IMR-90 (cell line): Measurements from ENCODE around the gene ILF3. TPM values are rescaled to one million over a fixed set of nuclear protein-coding genes. Genes with fewer than 3 reads are reported as not detected.

Experiments used
- ATAC-seq: fragments of 200-7000 bp; cut with Tn5 transposase; 2 replicates; pipeline ENCODE4 v1.9.1; 2020; ENCODE audit warnings: low read depth, mild to moderate bottlenecking, moderate library complexity
- BruUV-seq: library from RNA; stranded (reverse); fragments of 400-500 nt; replicated peaks from 2 replicates; lab custom pipeline; 2021; lab: Mats Ljungman, UMichigan
- CTCF ChIA-PET: fragments of 300-600 bp; formaldehyde crosslinking; extraction: SDS; loops from one replicate; lab custom pipeline; 2021; ENCODE audit warnings: antibody characterized with exemption; lab: Yijun Ruan, JAX
- POLR2A ChIA-PET: fragments of 300-600 bp; sonication (Branson Sonifier 250); formaldehyde crosslinking; loops from one replicate; lab custom pipeline; 2022; ENCODE audit warnings: antibody characterized with exemption; ENCODE audit not compliant: unreplicated experiment; lab: Charles Lee
- DNase-seq: peaks from one replicate; pipeline ENCODE4 v3.0.0; 2013
- H2AFZ ChIP-seq: replicated peaks from 2 replicates; pipeline ENCODE3; 2013; ENCODE audit warnings: low read length, mild to moderate bottlenecking; ENCODE audit not compliant: poor library complexity
- H2AK5ac ChIP-seq: 2 replicates; pipeline ENCODE4 v1.6.1; 2013; ENCODE audit warnings: low read depth, low read length, inconsistent platforms
- H2AK9ac ChIP-seq: replicated peaks from 2 replicates; pipeline ENCODE3; 2013; ENCODE audit warnings: mild to moderate bottlenecking, low read depth, low read length, moderate library complexity; ENCODE audit not compliant: poor library complexity
- H2BK120ac ChIP-seq: 2 replicates; pipeline ENCODE4 v1.6.1; 2013; ENCODE audit warnings: low read depth, low read length, inconsistent platforms
- H2BK15ac ChIP-seq: 3 replicates; pipeline ENCODE4 v1.6.1; 2013; ENCODE audit warnings: low read depth, low read length, inconsistent platforms
- H2BK20ac ChIP-seq: 2 replicates; pipeline ENCODE4 v1.6.1; 2013; ENCODE audit warnings: low read depth, mild to moderate bottlenecking, inconsistent platforms, low read length, moderate library complexity
- H2BK5ac ChIP-seq: 2 replicates; pipeline ENCODE4 v1.6.1; 2013; ENCODE audit warnings: mild to moderate bottlenecking, low read depth, low read length, inconsistent platforms; ENCODE audit not compliant: poor library complexity, severe bottlenecking
- H3K14ac ChIP-seq: replicated peaks from 2 replicates; pipeline ENCODE4 v1.6.1; 2013; ENCODE audit warnings: low read depth, low read length, inconsistent platforms
- H3K18ac ChIP-seq: 2 replicates; pipeline ENCODE4 v1.6.1; 2013; ENCODE audit warnings: low read depth, low read length, control low read depth
- H3K23ac ChIP-seq: 2 replicates; pipeline ENCODE4 v1.6.1; 2013; ENCODE audit warnings: low read depth, low read length, inconsistent platforms
- H3K27ac ChIP-seq: 2 replicates; pipeline ENCODE4 v1.5.1; 2013; ENCODE audit warnings: mild to moderate bottlenecking, control low read depth, low read length; ENCODE audit not compliant: insufficient read depth
- H3K27me3 ChIP-seq: 2 replicates; pipeline ENCODE4 v1.6.1; 2013; ENCODE audit warnings: low read length; ENCODE audit not compliant: control insufficient read depth, insufficient read depth
- H3K36me3 ChIP-seq: 2 replicates; pipeline ENCODE4 v1.6.1; 2013; ENCODE audit warnings: low read length, mixed read lengths; ENCODE audit not compliant: control insufficient read depth, insufficient read depth
- H3K4ac ChIP-seq: 2 replicates; pipeline ENCODE4 v1.6.1; 2013; ENCODE audit warnings: low read depth, low read length, inconsistent platforms
- H3K4me1 ChIP-seq: 2 replicates; pipeline ENCODE4 v1.6.1; 2013; ENCODE audit warnings: low read length, mixed read lengths; ENCODE audit not compliant: control insufficient read depth, insufficient read depth
- H3K4me2 ChIP-seq: 2 replicates; pipeline ENCODE4 v1.6.1; 2013; ENCODE audit warnings: low read depth, mild to moderate bottlenecking, control low read depth, low read length, moderate library complexity
- H3K4me3 ChIP-seq: 2 replicates; pipeline ENCODE4 v1.5.1; 2013; ENCODE audit warnings: low read depth, mild to moderate bottlenecking, control low read depth, low read length, moderate library complexity; ENCODE audit not compliant: insufficient read depth
- H3K56ac ChIP-seq: 2 replicates; pipeline ENCODE4 v1.6.1; 2013; ENCODE audit warnings: low read length, inconsistent platforms; ENCODE audit not compliant: insufficient read depth; ENCODE audit errors: extremely low read depth
- H3K79me1 ChIP-seq, 2 experiments: 2 replicates each; pipeline ENCODE4 v1.6.1; 2013; ENCODE audit warnings: low read length in 2 of 2, inconsistent platforms in 1 of 2, low read depth in 1 of 2
- H3K9ac ChIP-seq: 2 replicates; pipeline ENCODE4 v1.6.1; 2013; ENCODE audit warnings: low read depth, low read length, control low read depth
- H3K9me1 ChIP-seq: 2 replicates; pipeline ENCODE4 v1.6.1; 2013; ENCODE audit warnings: low read length, inconsistent platforms; ENCODE audit not compliant: insufficient read depth
- H3K9me3 ChIP-seq: 2 replicates; pipeline ENCODE4 v1.6.1; 2013; ENCODE audit warnings: low read length; ENCODE audit not compliant: control insufficient read depth, insufficient read depth
- H4K20me1 ChIP-seq: 2 replicates; pipeline ENCODE4 v1.6.1; 2013; ENCODE audit warnings: low read length, inconsistent platforms; ENCODE audit not compliant: insufficient read depth
- H4K5ac ChIP-seq: 2 replicates; pipeline ENCODE4 v1.6.1; 2013; ENCODE audit warnings: mild to moderate bottlenecking, low read depth, low read length, control low read depth
- H4K8ac ChIP-seq, 2 experiments: 2 replicates each; pipeline ENCODE4 v1.6.1; 2013; ENCODE audit warnings: low read depth in 2 of 2, low read length in 2 of 2, control low read depth in 1 of 2, inconsistent platforms in 1 of 2
- H4K91ac ChIP-seq: 2 replicates; pipeline ENCODE4 v1.6.1; 2013; ENCODE audit warnings: low read depth, low read length, inconsistent platforms; ENCODE audit not compliant: insufficient read depth
- BHLHE40 ChIP-seq: fragments of 150-350 bp; IDR thresholded peaks from 2 replicates; pipeline ENCODE4 v1.6.1; 2016; ENCODE audit warnings: mild to moderate bottlenecking, low read depth, low read length
- CEBPB ChIP-seq: IDR thresholded peaks from 2 replicates; pipeline ENCODE4 v1.6.1; 2012; ENCODE audit warnings: low read depth, low read length, improper control_type of control experiment
- CHD1 ChIP-seq: IDR thresholded peaks from 2 replicates; pipeline ENCODE4 v1.6.1; 2012; ENCODE audit warnings: low read depth, low read length, improper control_type of control experiment
- CTCF ChIP-seq: conservative IDR thresholded peaks from 2 replicates; pipeline ENCODE4 v1.5.1; 2012; ENCODE audit warnings: mild to moderate bottlenecking, low read depth, low read length, improper control_type of control experiment
- ELK1 ChIP-seq: fragments of 150-350 bp; IDR thresholded peaks from 2 replicates; pipeline ENCODE4 v1.6.1; 2016; ENCODE audit warnings: low read depth, mild to moderate bottlenecking, low read length, moderate library complexity, borderline replicate concordance
- FOS ChIP-seq: fragments of 150-350 bp; IDR thresholded peaks from 2 replicates; pipeline ENCODE4 v1.6.1; 2016; ENCODE audit warnings: low read depth, low read length
- MAFK ChIP-seq: IDR thresholded peaks from 2 replicates; pipeline ENCODE4 v1.6.1; 2012; ENCODE audit warnings: low read depth, low read length, improper control_type of control experiment
- MAZ ChIP-seq: IDR thresholded peaks from 2 replicates; pipeline ENCODE4 v1.6.1; 2012; ENCODE audit warnings: low read depth, mild to moderate bottlenecking, low read length, improper control_type of control experiment, moderate library complexity, borderline replicate concordance
- MXI1 ChIP-seq: IDR thresholded peaks from 2 replicates; pipeline ENCODE4 v1.6.1; 2012; ENCODE audit warnings: low read depth, mild to moderate bottlenecking, low read length, moderate library complexity, borderline replicate concordance
- NFE2L2 ChIP-seq: fragments of 150-350 bp; IDR thresholded peaks from 2 replicates; pipeline ENCODE4 v1.6.1; 2016; ENCODE audit warnings: low read depth, mild to moderate bottlenecking, low read length
- POLR2A ChIP-seq: IDR thresholded peaks from 2 replicates; pipeline ENCODE4 v1.6.1; 2012; ENCODE audit warnings: mild to moderate bottlenecking, low read depth, low read length
- RAD21 ChIP-seq: IDR thresholded peaks from 2 replicates; pipeline ENCODE4 v1.6.1; 2012; ENCODE audit warnings: low read length, improper control_type of control experiment
- RCOR1 ChIP-seq: IDR thresholded peaks from 2 replicates; pipeline ENCODE4 v1.6.1; 2012; ENCODE audit warnings: mild to moderate bottlenecking, low read length, improper control_type of control experiment; ENCODE audit not compliant: insufficient replicate concordance
- RFX5 ChIP-seq: IDR thresholded peaks from 2 replicates; pipeline ENCODE4 v1.8.0; 2012; ENCODE audit warnings: low read depth, mild to moderate bottlenecking, low read length, moderate library complexity
- SMC3 ChIP-seq: fragments of 150-350 bp; IDR thresholded peaks from 2 replicates; pipeline ENCODE4 v1.6.1; 2016; ENCODE audit warnings: low read depth, mild to moderate bottlenecking, antibody characterized with exemption, low read length, moderate library complexity
- USF2 ChIP-seq: fragments of 150-350 bp; IDR thresholded peaks from 2 replicates; pipeline ENCODE4 v1.6.1; 2017; ENCODE audit warnings: mild to moderate bottlenecking, antibody characterized with exemption, low read length, low read depth
- WGBS, 2 experiments: methylation state at CpG; one replicate each; pipeline versions ENCODE4 v1.1.5 to v1.1.7; 2013; ENCODE audit warnings: missing lambda C conversion rate in 2 of 2; ENCODE audit not compliant: insufficient read length in 1 of 2; ENCODE audit errors: extremely low coverage in 2 of 2; 5-methylcytosine and 5-hydroxymethylcytosine counted together
- dilution Hi-C: fragments of 300-500 bp; cut with HindIII; formaldehyde crosslinking; loops from one replicate; pipeline ENCODE4 v1.14.3; 2018; ENCODE audit warnings: low sequenced_read_pairs; ENCODE audit not compliant: unreplicated experiment
- in situ Hi-C: fragments of 300-500 bp; cut with MboI; formaldehyde crosslinking; loops from 3 replicates; pipeline ENCODE4 v1.14.3; 2019; ENCODE audit warnings: low sequenced_read_pairs, inconsistent platforms, mixed read lengths
- intact Hi-C: fragments of 100-400 bp; cut with micrococcal nuclease; formaldehyde crosslinking; loops from 2 replicates; pipeline ENCODE4 v1.10.0; 2022
- polyA plus RNA-seq, 3 experiments: library from polyadenylated mRNA; depleted of rRNA; stranded (reverse); fragments of >200 nt; gene quantifications; 2 replicates each; pipeline ENCODE4 v1.2.3, GENCODE V29; 2012; ENCODE audit warnings: low replicate concordance in 1 of 3
- total RNA-seq: library from RNA; depleted of rRNA; stranded (reverse); fragments of >200 nt; gene quantifications from 2 replicates; pipeline ENCODE4 v1.2.3, GENCODE V29; 2012

Gene ILF3
- total and polyA plus RNA-seq, 2 of the 4 experiments (the other 2 are of a cell fraction): 120 to 166 TPM

GRCh38 chr19:10634963-10635362 lies 19.2 kb upstream of the ILF3 start:
- no TSS peak for BruUV-seq
- Histone ChIP-seq H2BK20ac (no peak overlapping the region), H3K79me1 (no peaks in the 10 kb centered on the region; a peak in 2 of 4 replicates), H4K91ac (no peak overlapping the region), H3K27me3 (no peaks in the 10 kb centered on the region), H3K23ac (no peak overlapping the region), H3K9me3 (no peaks in the 10 kb centered on the region), H2AFZ (no peak overlapping the region), H3K4me1 (no peaks in the 10 kb centered on the region), H2AK5ac (no peak overlapping the region), H2BK15ac (no peak overlapping the region), H4K20me1 (peaks cover 4% of the 10 kb centered on the region; the same call in 1 of the 2 replicates), H2BK120ac (no peak overlapping the region), H3K18ac (no peak overlapping the region), H3K4ac (no peak overlapping the region), H4K5ac (no peak overlapping the region), H3K9me1 (peaks cover 7% of the 10 kb centered on the region; the same call in 1 of the 2 replicates), H3K36me3 (peaks cover 53% of the 10 kb centered on the region), H4K8ac (no peak overlapping the region), H3K4me3 (no peak overlapping the region), H2BK5ac (no peak overlapping the region), H3K56ac (no peak overlapping the region), H3K14ac (no peak overlapping the region), H2AK9ac (no peak overlapping the region), H3K27ac (no peak overlapping the region), H3K9ac (no peak overlapping the region), H3K4me2 (no peak overlapping the region)
- CTCF ChIA-PET: no interaction called here
- no peak for DNase-seq
- ATAC-seq: no peak
- dilution Hi-C loops (no loop called here), intact Hi-C loops (no loop called here), in situ Hi-C loops (no loop called here)
- WGBS, 2 experiments: 97% methylated on average over 3 of the region's 6 CpGs; no CpG with 5 or more reads in 1 of the 2 experiments
- no peak for TF ChIP-seq CHD1
- TF ChIP-seq MAZ: no peak
- TF ChIP-seq RFX5: no peak
- TF ChIP-seq SMC3: no peak
- no peak for TF ChIP-seq USF2
- TF ChIP-seq POLR2A: no peak
- no peak for TF ChIP-seq MXI1
- TF ChIP-seq ELK1: no peak
- TF ChIP-seq RAD21: no peak
- TF ChIP-seq RCOR1: no peak
- no peak for TF ChIP-seq NFE2L2
- no peak for TF ChIP-seq MAFK
- TF ChIP-seq FOS: no peak
- no peak for TF ChIP-seq CEBPB
- no peak for TF ChIP-seq BHLHE40
- TF ChIP-seq CTCF: no peak
- POLR2A ChIA-PET: no interaction called here
